GM12874 (cell line): Measurements from ENCODE around the gene DNAJA2.

Experiments
- CTCF ChIP-seq: IDR thresholded peaks from 2 replicates; pipeline ENCODE4 v1.5.1; 2011; ENCODE audit warnings: low read depth, mild to moderate bottlenecking, control low read depth, low read length, moderate library complexity; ENCODE audit not compliant: insufficient read depth

The DNAJA2 gene

GRCh38 chr16:46986896-46987295 lies 13.4 kb upstream of the DNAJA2 start:
- TF ChIP-seq CTCF = no peak

GRCh38 chr16:46986438-46986837 lies 13.0 kb upstream of the DNAJA2 start:
- TF ChIP-seq CTCF = no peak

- TF ChIP-seq CTCF = no peak
Measured at GRCh38 chr16:46982335-46982734, 8.9 kb upstream of the DNAJA2 start.

- TF ChIP-seq CTCF = no peak
Measured at GRCh38 chr16:46980926-46981325, 7.5 kb upstream of the DNAJA2 start.

- TF ChIP-seq CTCF = no peak
Measured at GRCh38 chr16:46976550-46976949, 3.1 kb upstream of the DNAJA2 start.

- TF ChIP-seq CTCF = no peak
Measured at GRCh38 chr16:46975908-46976470, 2.5 kb upstream of the DNAJA2 start.

- no peak for TF ChIP-seq CTCF
Measured at GRCh38 chr16:46975165-46975564, 1.7 kb upstream of the DNAJA2 start.
